Kasumi-1 (cell line): ENCODE data around the gene NEU4.
A peak's percentile ranks its signal among the peaks of the same experiment; 100 is the strongest.

ENCODE experiments used
- DNase-seq, 2 experiments: peaks; one replicate each; lab custom pipeline; 2025; lab: John Stamatoyannopoulos, UW

NEU4 gene

DNA sequence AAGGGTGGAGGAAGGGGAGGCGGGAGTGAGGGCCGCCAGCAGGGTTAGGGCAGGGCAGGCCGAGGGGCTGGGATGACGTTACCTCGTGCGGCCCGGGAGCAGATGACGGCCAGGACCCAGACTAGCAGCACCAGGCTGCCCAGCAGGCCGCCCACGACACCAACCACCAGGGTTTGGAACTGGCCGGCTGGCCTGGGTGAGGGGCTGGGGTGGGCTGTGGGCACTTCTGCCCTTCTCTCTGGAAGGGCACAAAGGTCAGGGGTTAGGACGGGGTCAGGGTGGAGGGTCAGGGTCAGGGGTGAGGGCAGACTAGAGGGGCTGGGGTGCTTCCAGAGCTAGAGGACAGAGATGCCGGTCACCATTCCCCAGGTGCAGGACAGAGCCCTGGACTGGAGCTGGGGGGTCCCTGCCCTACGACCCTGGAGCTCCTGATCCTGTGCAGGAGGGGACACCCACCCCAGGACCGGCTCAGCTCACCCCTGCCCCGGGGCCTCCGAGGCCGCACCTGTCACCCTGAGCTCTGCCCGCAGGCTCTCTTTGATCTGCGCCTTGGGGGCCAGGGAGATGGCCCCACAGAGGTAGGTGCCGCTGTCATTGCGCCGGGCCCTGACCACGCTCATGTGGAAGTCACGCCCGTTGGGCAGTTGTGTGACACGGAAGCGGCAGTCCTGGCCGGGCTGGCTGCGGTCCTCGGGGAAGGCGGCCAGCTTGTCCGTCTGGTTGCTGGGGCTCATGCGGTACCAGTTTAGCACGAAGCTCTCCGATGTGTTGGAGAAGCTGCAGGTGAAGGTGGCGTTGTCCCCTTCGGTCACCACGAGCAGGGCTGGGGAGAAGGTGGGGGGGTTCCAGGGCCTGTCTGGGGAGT is 43.4 kb downstream of the NEU4 start:
- no peak for DNase-seq

DNA sequence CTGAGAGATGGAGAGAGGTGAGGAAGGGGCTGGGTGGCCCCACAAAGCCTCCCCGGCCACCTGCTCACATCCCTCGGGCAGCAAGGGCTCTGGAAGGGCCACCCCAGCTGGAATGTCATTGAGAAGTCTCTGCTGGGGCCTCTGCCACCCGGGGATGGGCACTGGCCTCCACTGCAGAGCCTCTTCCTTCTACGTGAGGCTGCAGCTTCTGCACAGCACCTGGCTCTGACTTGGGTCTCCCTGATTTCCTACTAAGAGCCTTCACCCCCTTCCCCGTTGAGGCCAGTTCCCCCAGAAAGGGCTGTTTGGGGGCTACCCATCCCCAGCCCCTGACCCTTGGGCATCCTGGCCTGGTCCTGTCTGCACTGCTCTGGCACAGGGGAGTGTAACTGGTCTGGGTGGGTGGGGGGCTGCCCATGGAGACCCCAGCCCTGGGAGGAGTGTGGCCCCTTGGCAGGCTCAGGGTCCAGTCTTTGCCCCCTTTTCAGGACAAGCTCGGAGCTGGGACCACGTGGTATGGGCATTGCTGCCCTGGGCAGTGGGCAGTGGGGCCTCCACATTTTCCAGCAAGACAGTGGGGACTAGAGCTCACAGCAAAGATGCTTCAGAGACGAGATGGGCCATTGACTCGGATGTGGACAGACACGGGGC is 44.1 kb downstream of the NEU4 start:
- DNase-seq: no peak

DNA sequence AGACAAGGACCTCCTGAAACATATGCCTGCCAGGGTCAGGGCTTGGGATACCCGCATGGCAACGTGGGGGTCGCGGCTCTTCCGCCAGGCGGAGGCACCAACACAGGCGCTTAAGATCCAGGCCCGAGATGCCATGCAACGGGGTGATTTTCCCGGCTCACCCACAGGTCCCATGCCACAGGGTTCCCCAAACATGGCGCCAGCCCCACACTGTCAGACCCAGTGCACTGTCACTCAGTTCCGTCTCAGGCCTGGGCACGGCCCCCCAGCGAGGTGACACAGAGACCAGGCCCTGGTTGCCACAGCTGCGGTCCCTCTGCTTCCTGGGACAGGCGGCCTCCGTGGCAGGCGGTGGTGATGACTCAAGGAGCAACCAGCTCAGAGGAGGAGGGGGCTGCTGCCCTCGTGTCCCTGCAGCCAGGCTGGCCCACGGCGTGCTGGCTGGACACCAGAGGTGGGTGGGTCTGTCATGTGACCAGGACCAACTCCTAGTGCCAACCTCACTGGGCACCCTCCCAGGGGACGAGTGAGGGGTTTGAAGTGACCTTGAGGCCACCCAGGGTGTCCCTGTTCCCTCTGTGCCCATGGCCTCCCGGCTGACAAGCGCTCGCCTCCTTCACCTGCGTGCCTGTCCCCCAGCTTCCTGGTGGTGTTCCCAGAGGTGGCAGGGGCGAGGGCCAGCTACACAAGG is 44.8 kb downstream of the NEU4 start:
- no peak for DNase-seq

DNA sequence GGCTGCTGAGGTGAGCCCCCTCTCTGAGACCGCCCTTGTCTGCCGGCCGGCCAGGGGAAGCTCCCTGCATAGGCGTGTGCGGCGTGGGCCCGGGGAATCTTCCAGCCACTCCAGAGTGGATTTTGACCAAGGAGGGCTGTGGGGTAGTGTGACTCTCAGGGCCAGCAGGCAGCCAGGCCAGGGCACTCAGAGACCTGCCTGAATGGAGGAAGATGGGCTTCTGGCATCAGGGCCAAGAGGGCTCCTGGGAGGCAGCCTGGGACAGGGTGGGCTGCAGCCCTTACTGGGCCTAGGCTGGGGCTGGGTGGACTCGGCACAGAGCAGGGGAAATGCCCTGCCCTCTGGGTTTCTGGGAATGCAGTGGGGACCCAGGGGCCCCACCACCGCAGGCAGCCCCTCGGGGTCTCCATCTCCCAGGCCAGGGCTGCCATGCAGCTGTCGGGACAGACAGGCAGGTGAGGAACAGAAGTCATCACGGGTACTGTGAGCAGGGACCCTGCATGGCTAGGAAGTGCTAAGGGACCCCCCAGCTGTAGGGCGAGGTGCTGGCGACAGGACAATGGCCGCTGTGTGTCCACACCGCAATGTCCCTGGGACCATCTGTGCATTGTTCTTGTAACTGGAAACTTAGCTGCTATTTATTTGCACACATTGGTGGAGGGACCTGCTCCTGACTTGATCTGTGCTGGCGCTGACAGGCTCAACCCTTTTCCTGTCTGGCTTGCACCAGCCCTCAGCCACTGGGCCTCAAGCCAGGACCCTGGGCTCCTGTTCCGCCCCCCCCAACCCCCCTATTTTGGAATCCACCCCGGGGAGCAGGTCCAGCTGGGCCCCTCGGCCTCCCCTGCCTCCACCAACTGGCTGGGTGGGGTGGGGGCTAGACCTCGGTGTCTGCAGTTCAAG is 45.6 kb downstream of the NEU4 start:
- peak; percentile 10 to 53 for DNase-seq

DNA sequence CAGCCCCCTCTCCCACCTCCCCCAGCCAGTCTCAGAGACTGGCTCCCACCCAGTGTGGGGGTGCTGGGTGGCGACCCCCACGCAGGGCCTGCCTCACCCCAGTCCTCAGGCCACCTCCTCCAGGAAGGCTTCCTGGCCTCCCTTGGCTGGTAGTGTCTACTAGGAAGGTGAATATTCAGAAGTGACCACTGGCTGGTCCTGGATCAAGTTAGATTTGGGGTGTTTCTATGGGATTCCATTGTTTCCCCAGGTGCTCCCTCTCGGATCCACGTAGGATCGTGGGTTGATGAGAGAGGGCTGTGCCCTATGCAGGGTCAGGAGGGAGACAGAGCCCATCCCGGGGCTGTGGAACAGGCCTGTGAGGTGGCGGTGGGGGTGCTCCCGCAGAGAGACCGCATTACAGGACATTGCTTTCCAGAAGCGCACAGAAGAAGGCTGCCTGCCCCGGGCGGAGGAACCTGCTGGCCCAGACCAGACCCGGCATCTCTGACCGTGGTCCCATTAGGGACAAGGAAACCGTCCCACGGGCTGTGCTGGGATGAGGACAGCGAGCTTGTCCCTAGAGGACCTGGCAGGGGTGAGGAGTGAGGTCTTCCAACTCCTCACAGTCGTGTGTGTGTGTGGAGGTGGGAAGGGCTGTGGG is 46.4 kb downstream of the NEU4 start:
- DNase-seq: no peak

DNA sequence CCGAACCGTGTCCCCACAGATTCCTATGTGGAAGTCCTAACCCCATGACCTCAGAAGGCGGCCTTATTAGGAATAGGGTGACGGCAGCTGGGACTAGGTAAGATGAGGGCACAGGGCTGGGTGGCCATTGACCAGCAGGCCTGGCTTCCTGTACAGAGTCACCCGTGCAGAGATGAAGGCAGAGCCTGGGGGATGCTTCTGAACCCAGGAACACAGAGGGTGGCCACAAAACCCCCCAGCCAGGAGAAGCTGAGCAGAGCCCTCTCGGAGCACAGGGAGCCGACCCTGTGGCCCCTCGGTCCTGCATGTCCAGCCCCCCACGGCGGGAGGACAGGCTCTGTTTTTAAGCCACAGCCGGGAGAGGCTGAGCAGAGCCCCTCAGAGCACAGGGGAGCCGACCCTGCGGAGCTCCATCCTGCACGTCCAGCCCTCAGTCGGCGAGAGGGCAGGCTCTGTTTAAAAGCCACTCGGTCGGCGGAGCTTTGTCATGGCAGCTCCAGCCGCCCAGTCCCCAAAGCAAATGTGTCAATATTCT is 47.0 kb downstream of the NEU4 start:
- DNase-seq: no peak

DNA sequence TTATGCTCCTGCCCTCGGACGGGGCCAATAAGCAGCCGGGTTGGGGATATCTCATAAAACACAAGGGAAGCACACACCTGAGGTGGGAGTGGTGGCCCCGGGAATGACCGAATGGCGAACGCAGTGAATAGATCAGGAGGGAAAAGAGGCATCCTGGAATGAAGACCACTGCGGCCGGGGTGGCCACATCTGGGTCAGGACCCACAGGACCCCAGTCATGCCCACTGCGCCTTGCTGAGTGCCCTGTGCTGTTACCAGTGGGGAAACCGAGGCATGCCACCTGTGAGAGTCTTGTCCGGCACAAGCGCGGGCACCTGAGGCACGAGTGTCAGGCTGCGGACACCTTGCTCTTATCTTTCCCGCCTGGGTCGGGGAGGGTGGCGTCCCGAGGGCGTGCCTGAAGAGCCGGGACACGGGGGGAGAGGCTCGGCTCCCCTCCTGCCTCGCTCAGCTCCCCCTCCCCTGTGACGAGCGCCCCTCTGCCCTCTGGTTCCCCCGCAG is 48.1 kb downstream of the NEU4 start:
- no peak for DNase-seq

DNA sequence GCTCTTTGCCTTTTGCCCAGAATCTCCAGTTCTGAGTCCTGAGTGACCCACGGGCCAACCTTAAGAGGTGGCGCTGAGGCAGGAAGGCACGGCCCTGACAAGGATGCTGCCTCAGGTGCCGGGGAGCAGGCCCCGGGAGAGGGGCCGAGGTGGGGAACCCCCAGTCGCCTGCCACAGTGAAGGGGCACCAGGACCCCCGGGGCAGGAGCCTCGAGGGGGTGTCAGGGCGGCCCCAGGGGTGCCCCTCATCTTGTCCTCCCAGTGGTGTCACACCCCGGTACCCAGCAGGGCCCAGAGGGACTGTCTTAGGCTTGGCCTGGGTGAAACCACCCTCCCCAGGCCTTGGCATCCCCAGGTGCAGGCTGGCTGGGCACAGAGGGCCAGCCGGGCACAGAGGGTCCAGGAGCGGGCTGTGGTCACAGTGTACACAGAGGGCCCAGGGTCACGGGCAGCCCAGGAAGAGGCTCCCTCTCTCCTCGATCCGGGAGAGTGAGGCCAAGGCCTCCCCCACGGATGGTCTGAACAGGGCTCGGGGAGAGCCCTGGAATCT is 48.7 kb downstream of the NEU4 start:
- DNase-seq: no peak

DNA sequence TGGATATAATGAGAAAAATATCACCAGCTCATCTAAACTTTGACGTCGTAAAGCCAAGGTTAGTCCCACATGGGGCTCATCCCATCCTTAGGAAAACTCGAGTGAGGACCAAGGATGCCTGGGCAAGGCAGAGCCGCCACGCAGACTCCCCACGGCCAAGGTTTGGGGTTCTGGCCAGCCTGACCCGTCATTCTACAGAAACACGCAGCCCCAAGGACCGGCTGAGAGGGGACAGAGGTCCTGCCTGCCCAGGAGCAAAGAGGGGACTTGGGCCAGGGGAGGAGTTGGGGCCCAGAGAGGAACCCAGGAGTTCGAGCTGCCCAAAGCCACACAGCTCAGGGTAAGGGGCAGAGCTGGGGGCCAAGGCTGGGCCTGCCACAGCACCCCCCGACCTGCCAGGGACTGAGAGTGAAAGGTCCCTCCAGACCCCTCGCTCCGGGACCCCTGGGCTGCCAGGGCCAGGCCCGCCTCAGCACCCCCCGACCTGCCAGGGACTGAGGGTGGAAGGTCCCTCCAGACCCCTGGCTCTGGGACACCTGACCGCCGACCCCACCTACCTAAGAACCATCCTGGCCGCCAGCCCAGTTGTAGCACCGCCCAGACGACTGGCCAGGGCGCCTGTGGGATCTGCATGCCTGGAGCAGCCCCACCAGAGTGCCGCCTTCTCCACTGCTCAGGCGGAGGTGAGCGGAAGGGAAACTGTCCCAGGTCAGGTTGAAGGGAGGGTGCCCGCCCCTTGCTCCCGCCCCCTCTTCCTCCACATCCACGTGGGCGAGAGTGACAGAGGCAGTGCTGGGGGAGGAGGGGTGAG is 49.4 kb downstream of the NEU4 start, which contains the start of gene PDCD1:
TSS of gene PDCD1 (minus strand) at position 689 of the 811 bp plus-strand sequence. CDS start at position 633, 56 bp downstream.
- DNase-seq: no peak

DNA sequence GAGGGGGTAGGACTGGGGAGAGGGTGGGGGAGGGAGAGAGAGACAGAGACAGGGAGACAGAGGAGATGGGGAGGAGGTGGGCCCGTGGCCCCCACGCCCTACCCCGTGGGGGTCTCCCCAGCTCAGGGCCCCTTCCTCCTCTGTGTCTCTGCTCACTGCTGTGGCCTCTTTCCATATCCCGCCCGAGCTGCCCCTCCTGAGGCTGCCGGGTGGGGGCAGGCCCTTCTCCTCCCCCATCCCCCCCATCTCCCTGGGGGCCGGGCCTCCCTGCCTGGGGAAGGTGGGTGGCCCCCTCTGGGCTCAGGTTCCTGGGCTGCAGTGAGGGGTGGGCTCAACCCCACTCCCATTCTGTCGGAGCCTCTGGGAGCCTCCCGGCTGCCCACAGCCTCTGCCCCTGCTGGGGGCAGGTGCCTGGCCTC is 50.0 kb downstream of the NEU4 start:
- DNase-seq: no peak

DNA sequence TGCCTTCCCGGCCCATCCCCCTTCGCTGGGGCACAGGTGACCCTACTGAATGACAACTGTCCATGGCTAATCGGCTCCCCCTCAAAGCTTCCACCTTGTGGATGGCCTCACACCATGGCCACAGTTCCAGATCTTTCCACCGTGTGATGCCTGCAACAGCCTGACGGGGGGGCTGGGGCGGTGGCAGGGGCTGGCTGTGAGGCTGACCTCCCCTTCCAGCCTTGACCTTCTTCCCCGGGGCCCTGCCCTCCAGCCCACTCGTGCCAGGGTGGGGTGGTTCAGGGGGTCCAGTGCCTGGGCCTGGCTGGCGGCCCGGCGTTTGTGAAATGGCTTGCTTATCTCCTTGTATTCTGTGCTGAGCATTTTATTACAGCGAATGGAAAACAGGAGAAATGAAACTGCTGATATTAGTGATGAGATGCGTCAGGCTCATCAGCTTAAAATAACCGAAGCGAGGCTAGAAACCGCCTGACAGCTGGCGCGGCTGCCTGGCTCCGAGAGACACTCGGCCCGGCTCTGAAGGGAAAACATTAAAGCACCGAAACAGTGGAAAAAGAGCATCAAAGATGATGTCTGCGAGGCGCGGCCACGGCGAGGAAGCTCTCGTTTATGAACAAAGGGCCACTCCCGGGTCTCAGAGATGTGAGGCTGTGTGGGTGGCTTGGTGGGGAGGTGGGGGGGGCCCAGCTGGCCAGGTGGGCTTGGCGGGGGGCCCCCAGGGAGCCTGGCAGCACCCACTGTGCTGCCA is 50.6 kb downstream of the NEU4 start:
- DNase-seq: no peak

DNA sequence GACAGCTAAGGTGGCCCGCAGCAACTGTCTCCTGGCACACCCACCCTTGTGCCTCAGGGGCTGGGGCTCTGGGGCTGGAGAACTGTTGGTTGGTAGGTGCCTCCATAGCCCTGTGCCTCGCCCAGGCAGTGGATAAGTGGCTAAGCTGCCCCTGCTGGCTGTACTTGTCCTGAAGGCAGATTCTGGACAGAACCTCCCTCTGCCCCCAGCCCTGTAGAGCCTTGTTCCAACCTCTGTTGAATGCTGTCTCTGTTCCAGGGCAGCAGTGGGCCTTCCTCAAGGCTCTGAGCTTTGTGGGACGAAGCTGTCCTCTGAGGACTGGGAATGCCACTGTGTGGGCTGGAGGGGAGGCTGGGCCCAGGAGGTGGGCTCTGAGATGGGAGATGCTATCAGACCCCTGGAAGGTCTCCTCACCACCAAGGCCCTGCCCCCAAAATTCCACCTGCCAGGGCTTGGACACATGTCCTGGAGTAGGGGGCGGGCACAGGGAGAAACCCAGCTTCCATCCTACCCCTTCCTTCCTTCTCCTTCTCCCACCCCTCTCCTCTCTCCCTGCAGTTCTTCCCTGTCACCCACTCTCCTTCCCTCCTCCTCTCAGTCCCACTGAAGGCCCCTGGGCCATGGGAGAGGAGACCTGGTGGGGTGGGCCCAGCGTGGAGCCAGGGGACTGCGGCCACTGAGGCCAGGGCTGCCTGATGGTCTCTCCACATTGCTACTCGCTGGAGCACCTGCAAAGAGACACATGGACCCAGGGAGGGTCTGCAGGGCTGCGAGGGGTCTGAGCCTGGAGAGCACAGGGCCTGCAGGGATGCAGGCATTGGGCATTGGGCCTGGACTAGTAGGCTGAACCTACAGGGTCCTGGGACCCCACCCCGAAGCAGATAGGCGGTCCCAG is 51.4 kb downstream of the NEU4 start:
- no peak for DNase-seq

DNA sequence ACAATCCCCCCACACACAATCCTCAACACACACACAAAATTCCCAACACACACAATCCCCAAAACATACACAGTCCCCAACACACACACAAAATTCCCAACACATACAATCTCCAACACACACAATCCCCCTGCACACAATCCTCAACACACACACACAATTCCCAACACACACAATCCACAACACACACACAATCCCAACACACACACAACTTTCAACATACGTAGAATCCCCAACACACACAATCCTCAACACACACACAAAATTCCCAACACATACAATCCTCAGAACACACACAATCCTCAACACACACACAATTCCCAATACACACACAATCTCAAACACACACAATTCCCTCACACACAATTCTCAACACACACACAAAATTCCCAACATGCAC is 52.3 kb downstream of the NEU4 start:
- DNase-seq: no peak

DNA sequence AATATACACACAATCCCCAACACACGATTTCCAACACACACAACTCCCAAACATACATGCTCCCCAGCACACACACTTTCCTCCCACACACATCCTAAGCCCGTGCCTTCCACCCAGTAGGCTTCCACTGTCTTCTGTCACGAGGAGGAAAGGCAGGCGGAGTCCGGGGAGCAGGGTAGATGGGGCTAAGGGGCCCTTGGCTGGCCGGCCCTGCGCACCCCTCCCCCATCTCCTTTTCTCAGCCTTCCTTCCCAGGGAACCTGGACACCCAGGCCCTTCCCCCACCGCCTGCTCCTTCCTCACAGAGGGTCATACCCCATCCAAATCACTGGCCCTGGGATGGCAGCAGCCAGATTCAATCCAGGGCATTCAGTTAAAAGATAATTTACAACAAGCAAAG is 53.1 kb downstream of the NEU4 start:
- no peak for DNase-seq

DNA sequence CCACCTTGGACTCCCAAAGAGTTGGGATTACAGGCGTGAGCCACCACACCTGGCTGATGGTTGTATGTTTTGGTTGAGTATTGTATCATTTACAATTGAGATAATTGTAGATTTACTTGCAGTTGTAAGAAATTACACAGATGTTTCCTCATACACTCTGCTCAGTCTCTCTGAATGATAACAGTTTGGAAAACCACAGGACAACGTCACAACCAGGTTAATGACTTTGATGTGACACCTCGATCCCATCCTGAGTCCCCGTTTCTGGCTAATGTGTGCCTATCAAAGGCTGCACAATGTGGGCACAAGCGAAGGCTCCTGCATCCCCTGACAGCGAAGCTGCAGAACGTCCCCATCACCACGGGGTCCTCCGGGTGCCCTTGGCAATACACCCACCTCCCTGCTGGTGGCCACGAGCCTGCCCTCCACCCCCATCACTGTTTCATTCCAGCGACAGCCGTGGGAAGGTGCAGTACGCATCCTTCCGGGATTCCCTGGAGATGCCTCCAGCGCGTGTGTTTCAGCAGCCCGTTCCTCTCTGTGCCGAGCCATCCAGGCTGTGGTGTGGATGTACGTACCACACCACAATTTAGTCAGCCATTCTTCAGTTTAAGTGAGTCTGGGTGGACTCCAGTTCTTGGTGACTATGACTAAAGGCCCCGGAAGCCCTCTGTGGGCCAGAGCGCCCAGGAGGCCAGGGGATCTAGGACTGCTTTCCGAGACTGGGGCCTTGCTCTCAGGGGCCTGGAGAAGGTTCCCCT is 54.0 kb downstream of the NEU4 start:
- no peak for DNase-seq

DNA sequence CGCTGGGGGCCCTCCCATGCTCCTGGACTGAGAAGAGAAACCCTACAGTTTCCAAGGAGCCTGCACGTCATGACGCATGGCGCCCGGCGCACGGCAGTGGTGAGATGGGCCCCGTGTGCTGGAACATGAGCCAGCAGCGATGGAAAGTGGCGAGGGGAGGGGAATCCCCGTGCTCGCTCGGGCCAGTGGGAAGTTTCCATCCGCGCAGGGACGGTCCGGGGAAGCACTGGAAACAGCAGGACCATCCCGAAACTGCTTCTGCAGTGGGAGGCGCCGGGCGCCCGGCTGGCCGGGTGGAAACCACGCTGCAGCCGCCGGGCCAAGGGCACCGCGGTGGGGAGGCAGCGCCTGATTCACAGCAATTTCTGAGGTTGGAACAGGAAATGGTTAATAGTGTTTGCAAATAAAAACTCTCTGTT is 54.6 kb downstream of the NEU4 start:
- peak in 1 of 2 experiments; percentile 4 for DNase-seq
